NCI-H82 treated with DMSO at 0.1 percent for 48 hours (cell line): ENCODE results near the gene TBCD.

Source experiments
- DNase-seq: peaks from one replicate; lab custom pipeline; 2025; ENCODE audit not compliant: unreplicated experiment; lab: John Stamatoyannopoulos, UW

Gene TBCD

GRCh38 chr17:82808921-82809905, 57.3 kb downstream of the TBCD start:
- no peak for DNase-seq

DNA sequence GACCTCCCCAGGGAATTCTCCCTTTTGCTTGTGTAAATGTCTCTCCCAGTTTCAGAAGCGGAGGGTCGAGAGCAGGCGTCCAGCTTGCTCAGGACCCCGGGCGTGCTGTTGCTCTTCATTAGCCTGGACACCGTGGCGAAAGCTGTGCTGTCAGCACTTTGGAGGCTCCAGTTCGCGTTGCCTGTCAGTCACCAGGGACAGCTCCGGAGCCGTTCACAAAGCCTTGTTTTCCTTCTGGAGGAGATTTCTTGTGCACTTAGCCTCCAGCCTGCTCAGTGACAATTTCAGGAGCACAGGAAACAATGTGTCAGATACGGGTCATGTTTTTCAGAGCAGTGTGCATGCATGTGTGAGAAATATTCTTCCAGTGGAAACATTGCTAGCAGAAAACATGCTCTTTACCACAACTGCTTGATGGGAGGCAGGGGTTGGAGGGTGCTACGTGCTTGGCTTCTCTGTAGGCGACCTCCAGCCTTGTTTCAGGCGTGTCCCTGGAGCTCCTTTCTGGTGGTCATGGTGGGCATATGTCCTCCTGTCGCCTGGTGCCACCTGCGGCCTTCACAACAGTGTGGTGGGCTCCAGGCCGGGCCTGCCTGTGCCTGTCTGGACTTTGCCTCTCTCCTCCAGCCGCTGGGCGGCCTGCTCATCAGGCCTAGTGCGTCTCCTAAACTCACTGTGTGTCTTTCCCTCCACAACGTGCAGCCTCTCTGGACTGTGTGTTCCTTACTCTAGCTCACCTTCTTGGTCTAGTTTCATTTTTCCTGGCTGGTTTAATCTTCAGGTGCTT, 59.0 kb downstream of the TBCD start:
- no peak for DNase-seq

- no peak for DNase-seq
These were observed 60.2 kb downstream of the TBCD start for GRCh38 chr17:82812058-82812457.

- DNase-seq: no peak
These were observed 60.7 kb downstream of the TBCD start for GRCh38 chr17:82812601-82813000.

- no peak for DNase-seq
These were observed 61.6 kb downstream of the TBCD start for GRCh38 chr17:82813299-82814051.

DNA sequence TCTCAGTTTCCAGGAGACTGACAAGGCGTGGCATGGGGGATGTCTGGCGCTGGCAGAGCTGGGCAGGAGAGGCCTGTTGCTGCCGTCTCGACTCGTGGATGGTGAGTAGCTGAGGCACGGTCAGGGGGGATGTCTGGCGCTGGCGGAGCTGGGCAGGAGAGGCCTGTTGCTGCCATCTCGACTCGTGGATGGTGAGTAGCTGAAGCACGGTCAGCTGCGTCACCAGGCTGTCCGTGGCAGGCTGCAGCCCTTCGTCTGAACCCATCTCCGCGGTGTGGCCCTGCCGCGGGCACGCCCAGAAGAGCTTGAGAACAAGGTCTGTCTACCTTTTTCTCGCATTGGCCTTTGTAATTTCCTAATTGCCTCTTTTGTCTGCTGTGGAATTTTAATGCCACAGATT, 63.0 kb downstream of the TBCD start:
- no peak for DNase-seq

DNA sequence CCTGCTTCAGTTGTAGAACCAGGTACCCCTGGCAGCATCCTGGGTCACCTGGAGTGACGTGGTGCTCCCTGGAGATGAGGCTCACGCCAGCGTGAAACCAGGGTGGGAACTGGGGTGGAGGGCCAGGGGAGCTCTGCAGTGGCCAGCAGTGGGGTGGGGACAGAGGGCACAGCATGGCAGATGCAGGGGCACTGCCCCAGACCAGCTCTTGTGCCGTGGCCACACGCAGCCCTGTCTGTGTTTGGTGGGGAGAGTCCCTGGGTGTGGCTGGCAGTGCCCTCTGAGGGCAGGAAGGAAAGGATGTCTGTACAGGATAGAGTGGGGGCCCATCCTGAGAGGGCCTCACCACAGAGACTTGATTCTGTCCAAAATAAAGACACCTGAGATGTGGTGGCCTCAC, 63.5 kb downstream of the TBCD start:
- DNase-seq: no peak

DNA sequence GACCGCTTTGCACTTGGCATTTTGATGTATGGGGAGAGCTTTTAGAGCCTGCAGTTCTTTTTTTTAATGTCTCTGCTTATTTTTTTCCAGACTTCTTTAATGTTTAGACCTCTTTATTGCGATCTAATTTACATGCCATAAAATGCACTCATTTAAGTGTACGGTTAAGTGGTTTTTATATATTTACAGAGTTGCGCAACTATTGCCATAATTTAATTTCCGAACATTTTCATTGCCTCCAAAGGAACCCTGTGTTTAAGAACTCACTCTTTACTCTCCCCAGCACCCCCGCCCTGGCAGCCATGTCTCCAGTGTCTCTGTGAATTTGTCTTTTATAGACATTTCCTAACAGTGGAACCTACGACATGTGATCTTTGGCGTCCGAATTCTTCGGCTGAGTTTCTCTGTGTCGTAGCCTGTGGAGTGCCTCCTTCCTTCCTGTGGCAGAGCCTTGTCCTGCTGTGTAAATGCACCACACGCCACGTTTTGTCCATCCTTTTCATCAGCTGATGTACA, 64.0 kb downstream of the TBCD start:
- no peak for DNase-seq

- DNase-seq: no peak
These were observed 64.5 kb downstream of the TBCD start for GRCh38 chr17:82816358-82816757.

GRCh38 chr17:82817947-82818346, 66.1 kb downstream of the TBCD start:
- no peak for DNase-seq

- DNase-seq: no peak
These were observed 68.7 kb downstream of the TBCD start for GRCh38 chr17:82820278-82821251.

GRCh38 chr17:82821554-82821953, 69.7 kb downstream of the TBCD start:
- no peak for DNase-seq

- no peak for DNase-seq
These were observed 70.4 kb downstream of the TBCD start for GRCh38 chr17:82822281-82822680.

GRCh38 chr17:82823004-82823403, 71.1 kb downstream of the TBCD start:
- no peak for DNase-seq

DNA sequence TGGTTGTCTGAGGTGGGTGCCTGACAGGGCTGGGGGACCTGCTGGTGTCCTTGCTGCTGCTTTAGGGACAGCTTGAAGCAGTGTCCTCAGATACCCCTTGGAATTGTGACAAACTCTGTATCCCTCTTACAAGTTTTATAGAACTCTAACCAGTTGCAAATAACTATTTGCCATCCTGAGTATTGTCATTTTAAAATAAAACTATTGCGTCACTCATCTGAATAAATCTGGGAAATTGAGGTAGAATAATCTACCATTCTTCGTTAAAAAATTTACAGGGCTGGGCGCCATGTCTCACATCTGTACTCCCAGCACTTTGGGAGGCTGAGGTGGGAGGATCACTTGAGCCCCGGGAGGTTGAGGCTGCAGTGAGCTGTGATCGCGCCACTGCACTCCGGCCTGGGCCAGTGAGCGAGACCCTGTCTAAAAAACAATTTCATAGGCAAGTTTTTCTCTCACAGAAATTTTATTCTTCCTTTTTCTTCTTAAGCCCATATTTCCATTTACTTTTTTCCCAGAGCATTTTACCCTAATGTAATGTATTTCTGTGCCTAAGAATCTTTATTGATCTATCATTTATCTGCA, 73.8 kb downstream of the TBCD start:
- DNase-seq: no peak

- no peak for DNase-seq
These were observed 74.3 kb downstream of the TBCD start for GRCh38 chr17:82826211-82826610.

GRCh38 chr17:82826956-82827355, 75.1 kb downstream of the TBCD start:
- no peak for DNase-seq

- DNase-seq: no peak
These were observed 77.1 kb downstream of the TBCD start for GRCh38 chr17:82828875-82829487.

GRCh38 chr17:82830249-82830661, 78.4 kb downstream of the TBCD start:
- no peak for DNase-seq
